Measurements from ENCODE around the gene GRB7.

Gene GRB7

DNA sequence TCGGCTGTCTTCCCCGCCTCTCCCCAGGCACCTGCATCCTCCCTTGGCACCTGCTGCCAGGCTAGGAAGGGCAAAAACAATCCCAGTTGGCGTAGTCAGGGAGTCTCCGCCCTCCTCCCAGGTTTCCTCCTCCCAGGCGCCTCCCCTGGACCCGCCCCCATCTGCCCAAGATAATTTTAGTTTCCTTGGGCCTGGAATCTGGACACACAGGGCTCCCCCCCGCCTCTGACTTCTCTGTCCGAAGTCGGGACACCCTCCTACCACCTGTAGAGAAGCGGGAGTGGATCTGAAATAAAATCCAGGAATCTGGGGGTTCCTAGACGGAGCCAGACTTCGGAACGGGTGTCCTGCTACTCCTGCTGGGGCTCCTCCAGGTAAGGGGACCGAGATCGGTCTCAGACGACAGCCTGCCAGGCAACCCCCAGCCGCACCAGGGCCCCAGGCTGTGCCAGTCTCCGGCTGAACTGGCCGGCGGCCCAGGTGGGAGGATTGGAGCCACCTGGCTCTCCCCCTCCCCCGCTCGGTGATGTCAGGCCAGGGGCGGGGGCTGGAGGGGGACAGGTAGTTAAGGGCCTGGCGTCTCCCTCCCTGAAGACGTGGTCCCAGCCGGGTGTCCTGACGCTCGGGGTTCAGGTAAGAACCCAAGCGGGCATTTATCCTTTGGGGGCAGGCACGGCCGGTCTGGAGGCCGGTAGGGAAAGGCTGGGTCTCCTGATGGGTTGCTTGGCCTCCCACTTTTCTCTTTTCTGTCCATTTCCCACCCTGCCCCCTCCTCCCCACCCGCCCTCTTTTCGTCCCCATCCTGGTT lies at the start of gene GRB7:
Gene GRB7 (plus strand): TSS at position 179 of the 808 bp plus-strand sequence. CDS start 4,364 bp downstream, outside the sequence.
- TF ChIP-seq, protein P1, sequence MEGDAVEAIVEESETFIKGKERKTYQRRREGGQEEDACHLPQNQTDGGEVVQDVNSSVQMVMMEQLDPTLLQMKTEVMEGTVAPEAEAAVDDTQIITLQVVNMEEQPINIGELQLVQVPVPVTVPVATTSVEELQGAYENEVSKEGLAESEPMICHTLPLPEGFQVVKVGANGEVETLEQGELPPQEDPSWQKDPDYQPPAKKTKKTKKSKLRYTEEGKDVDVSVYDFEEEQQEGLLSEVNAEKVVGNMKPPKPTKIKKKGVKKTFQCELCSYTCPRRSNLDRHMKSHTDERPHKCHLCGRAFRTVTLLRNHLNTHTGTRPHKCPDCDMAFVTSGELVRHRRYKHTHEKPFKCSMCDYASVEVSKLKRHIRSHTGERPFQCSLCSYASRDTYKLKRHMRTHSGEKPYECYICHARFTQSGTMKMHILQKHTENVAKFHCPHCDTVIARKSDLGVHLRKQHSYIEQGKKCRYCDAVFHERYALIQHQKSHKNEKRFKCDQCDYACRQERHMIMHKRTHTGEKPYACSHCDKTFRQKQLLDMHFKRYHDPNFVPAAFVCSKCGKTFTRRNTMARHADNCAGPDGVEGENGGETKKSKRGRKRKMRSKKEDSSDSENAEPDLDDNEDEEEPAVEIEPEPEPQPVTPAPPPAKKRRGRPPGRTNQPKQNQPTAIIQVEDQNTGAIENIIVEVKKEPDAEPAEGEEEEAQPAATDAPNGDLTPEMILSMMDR (IDR thresholded peaks at IDR 0.05; ENCODE audit: extremely low read depth, insufficient read depth, missing control alignments): no peak
- in situ Hi-C loops (cut with MboI; ENCODE audit: low pct_unique_long_range_greater_than_20kb, low sequenced_read_pairs, unreplicated experiment): no loop called here
- no peak for DNase-seq (ENCODE audit: low spot score)

DNA sequence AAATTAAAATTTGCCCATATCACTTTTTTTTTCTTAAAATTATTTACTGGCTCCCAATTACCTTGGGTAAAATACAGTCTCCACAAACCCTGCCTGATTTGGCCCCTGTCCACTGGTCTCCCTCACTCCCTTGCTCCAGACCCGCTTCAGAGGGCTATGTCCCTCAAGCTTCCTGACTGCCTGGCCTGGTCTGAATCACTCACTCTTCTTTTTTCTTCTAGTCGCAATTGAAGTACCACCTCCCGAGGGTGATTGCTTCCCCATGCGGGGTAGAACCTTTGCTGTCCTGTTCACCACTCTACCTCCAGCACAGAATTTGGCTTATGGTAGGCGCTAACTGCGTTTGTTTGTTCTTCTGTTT lies 49.3 kb upstream of the GRB7 start:
- in situ Hi-C loops (cut with MboI; ENCODE audit: low pct_unique_long_range_greater_than_20kb, low sequenced_read_pairs, unreplicated experiment): no loop called here
- DNase-seq (ENCODE audit: low spot score): no peak
- TF ChIP-seq, protein P1 (IDR thresholded peaks at IDR 0.05; ENCODE audit: extremely low read depth, insufficient read depth, missing control alignments): no peak

DNA sequence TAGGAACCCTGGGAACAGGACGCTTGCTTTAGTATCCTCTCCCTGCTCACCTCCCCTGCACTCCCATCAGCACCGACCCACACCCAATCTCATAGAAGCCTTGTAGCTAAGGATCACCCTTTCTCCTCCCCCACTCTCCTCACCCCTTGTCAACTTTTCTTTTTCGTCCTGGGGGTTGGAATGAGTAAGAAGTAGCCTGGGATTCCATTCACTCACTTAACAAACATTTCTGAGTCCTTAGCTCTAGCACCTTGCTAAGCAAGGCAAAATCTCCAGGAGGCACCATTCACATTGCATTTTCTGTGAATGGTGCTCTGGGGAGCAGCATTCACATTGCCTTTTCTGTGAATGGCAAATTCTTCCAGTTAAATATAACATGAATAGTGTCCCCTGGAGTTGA lies 48.8 kb upstream of the GRB7 start:
- in situ Hi-C loops (cut with MboI; ENCODE audit: low pct_unique_long_range_greater_than_20kb, low sequenced_read_pairs, unreplicated experiment): no loop called here
- TF ChIP-seq, protein P1 (IDR thresholded peaks at IDR 0.05; ENCODE audit: extremely low read depth, insufficient read depth, missing control alignments): no peak
- no peak for DNase-seq (ENCODE audit: low spot score)

DNA sequence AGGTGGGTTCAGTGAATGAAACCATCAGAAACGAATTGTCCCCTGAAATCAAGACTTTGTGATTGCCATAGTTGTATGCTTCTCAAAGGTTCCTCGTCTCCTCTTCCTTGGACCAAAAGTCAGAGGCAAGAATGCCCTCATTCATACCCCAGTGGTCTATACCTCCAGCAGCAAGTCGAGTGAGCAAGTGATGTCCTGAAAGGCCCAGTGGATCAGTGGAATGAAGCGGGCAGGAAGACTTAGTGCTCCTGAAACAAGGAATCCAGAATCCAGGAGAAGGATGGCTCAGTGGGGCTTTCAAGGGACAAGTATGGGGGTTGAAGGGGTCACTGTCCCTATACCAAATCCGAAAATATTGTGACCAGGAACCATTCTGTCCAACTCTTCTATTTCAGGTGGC lies 43.1 kb upstream of the GRB7 start:
- TF ChIP-seq, protein P1 (IDR thresholded peaks at IDR 0.05; ENCODE audit: extremely low read depth, insufficient read depth, missing control alignments): no peak
- no peak for DNase-seq (ENCODE audit: low spot score)
- in situ Hi-C loops (cut with MboI; ENCODE audit: low pct_unique_long_range_greater_than_20kb, low sequenced_read_pairs, unreplicated experiment): no loop called here

DNA sequence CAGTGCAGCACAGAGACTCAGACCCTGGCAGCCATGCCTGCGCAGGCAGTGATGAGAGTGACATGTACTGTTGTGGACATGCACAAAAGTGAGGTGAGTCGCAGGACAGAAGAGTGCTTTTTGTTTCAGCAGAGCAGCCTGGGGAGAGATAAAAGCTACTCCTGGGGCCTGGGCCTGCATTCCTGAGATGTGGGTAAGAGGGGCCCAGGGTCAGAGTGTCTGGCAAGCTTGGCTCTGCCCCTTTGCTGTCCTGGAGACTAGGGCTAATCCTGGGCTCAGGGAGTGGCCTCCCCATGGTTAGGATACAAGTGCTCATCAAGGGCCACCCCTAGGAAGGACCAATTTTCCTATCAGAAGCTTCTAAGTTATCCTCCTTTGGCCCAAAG lies 42.7 kb upstream of the GRB7 start:
- in situ Hi-C loops (cut with MboI; ENCODE audit: low pct_unique_long_range_greater_than_20kb, low sequenced_read_pairs, unreplicated experiment): no loop called here
- TF ChIP-seq, protein P1 (IDR thresholded peaks at IDR 0.05; ENCODE audit: extremely low read depth, insufficient read depth, missing control alignments): no peak
- no peak for DNase-seq (ENCODE audit: low spot score)

DNA sequence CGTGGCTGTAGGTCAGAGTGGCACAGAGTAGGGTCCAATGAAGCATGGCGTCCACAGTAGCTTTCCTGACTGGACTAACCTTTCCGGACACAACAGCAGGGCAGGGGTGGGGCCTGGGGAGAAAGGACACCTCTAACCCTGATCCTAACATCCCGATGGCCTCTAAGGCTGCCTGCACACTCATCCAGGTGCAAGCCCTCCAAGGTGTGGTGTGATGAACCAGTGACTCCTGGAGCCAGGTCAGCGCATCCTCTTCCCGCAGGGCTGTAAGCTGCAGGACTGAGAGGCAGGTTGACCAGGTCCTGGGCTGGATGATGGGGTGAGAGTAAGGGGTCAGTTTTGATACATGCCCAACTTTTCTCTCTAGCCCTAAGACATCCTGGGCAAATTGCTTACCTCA lies 41.0 kb upstream of the GRB7 start:
- in situ Hi-C loops (cut with MboI; ENCODE audit: low pct_unique_long_range_greater_than_20kb, low sequenced_read_pairs, unreplicated experiment): no loop called here
- TF ChIP-seq, protein P1 (IDR thresholded peaks at IDR 0.05; ENCODE audit: extremely low read depth, insufficient read depth, missing control alignments): no peak
- no peak for DNase-seq (ENCODE audit: low spot score)
